ENCODE results near the gene COL23A1.
A peak's percentile ranks its signal among the peaks of the same experiment; 100 is the strongest.

Gene COL23A1

GRCh38 chr5:178215280-178216002, 374.8 kb downstream of the COL23A1 start:
- DNase-seq: no peak

- no peak for DNase-seq
Observed at GRCh38 chr5:178214160-178214803, 375.9 kb downstream of the COL23A1 start.

GRCh38 chr5:178213748-178214151, 376.4 kb downstream of the COL23A1 start:
- no peak for DNase-seq

GRCh38 chr5:178213003-178213461, 377.2 kb downstream of the COL23A1 start:
- no peak for DNase-seq

- no peak for DNase-seq
Observed at GRCh38 chr5:178212241-178213002, 377.8 kb downstream of the COL23A1 start.

GRCh38 chr5:178211095-178212048, 378.8 kb downstream of the COL23A1 start:
- DNase-seq: no peak

- DNase-seq: no peak
Observed at GRCh38 chr5:178210686-178211085, 379.5 kb downstream of the COL23A1 start.

GRCh38 chr5:178210073-178210535, 380.1 kb downstream of the COL23A1 start:
- no peak for DNase-seq

- no peak for DNase-seq
Observed at GRCh38 chr5:178209334-178210072, 380.7 kb downstream of the COL23A1 start.

GRCh38 chr5:178208540-178209227, 381.5 kb downstream of the COL23A1 start:
- DNase-seq: peak; percentile 30 to 33

- DNase-seq: no peak
Observed at GRCh38 chr5:178207917-178208280, 382.3 kb downstream of the COL23A1 start.

GRCh38 chr5:178207183-178207916, 382.8 kb downstream of the COL23A1 start:
- no peak for DNase-seq

- DNase-seq: no peak
Observed at GRCh38 chr5:178206166-178207101, 383.8 kb downstream of the COL23A1 start.

- DNase-seq: no peak
Observed at GRCh38 chr5:178205749-178206047, 384.5 kb downstream of the COL23A1 start.

GRCh38 chr5:178204935-178205748, 385.1 kb downstream of the COL23A1 start:
- peak; percentile 51 to 58 for DNase-seq

GRCh38 chr5:178204182-178204934, 385.8 kb downstream of the COL23A1 start, which contains the start of gene HNRNPAB:
Gene HNRNPAB (plus strand): TSS chr5:178204533. CDS start chr5:178204838, 305 bp downstream.
- DNase-seq: peak; percentile 92 to 93

GRCh38 chr5:178203670-178204181, 386.5 kb downstream of the COL23A1 start:
- peak in 1 of 2 experiments; percentile 59 for DNase-seq

All from Kasumi-1 (cell line).